GM23248 (cell line): ENCODE data around the gene FAM204A.

Experiments
- EZH2 ChIP-seq: fragments of 200-600 bp; sonication (generic); IDR thresholded peaks from 2 replicates; pipeline ENCODE4 v1.6.1; 2018; ENCODE audit warnings: antibody characterized with exemption, mild to moderate bottlenecking; ENCODE audit not compliant: insufficient read depth, poor library complexity, severe bottlenecking
- EZH2phosphoT487 ChIP-seq: fragments of 200-600 bp; sonication (generic); IDR thresholded peaks from 2 replicates; pipeline ENCODE4 v1.6.1; 2018; ENCODE audit warnings: antibody characterized with exemption, moderate library complexity, mild to moderate bottlenecking, low read depth; ENCODE audit not compliant: insufficient read depth

- no peak for TF ChIP-seq EZH2
- TF ChIP-seq EZH2phosphoT487 = no peak
These were observed 54.9 kb downstream of the FAM204A start for GRCh38 chr10:118287076-118287806.
